BJ (cell line): ENCODE measurements around the gene RASGRP3. TPM values are rescaled to one million over a fixed set of nuclear protein-coding genes. Genes with fewer than 3 reads are reported as not detected.

ENCODE experiments used
- CTCF ChIA-PET: fragments of 350-600 bp; formaldehyde crosslinking; extraction: SDS; loops from one replicate; lab custom pipeline; 2021; ENCODE audit warnings: antibody characterized with exemption, inconsistent platforms; lab: Yijun Ruan, JAX
- POLR2A ChIA-PET: fragments of 300-600 bp; sonication (Branson Sonifier 250); formaldehyde crosslinking; extraction: SDS; loops from one replicate; lab custom pipeline; 2021; ENCODE audit warnings: antibody characterized with exemption; lab: Charles Lee
- DNase-seq: peaks from one replicate; pipeline ENCODE4 v3.0.0-alpha.2; 2011; ENCODE audit warnings: low read depth
- H3K27me3 ChIP-seq: 2 replicates; pipeline ENCODE4 v1.6.0; 2011; ENCODE audit warnings: low read length; ENCODE audit not compliant: control insufficient read depth, insufficient read depth
- H3K36me3 ChIP-seq: 2 replicates; pipeline ENCODE4 v1.5.1; 2011; ENCODE audit warnings: low read length; ENCODE audit not compliant: control insufficient read depth, insufficient read depth
- H3K4me3 ChIP-seq: 2 replicates; pipeline ENCODE4 v1.5.1; 2011; ENCODE audit warnings: low read depth, mild to moderate bottlenecking, control low read depth, low read length
- CTCF ChIP-seq: IDR thresholded peaks from 2 replicates; pipeline ENCODE4 v1.5.1; 2011; ENCODE audit warnings: low read depth, mild to moderate bottlenecking, control low read depth, inconsistent platforms, low read length, moderate library complexity; ENCODE audit not compliant: insufficient read depth
- polyA plus RNA-seq: library from polyadenylated mRNA; depleted of rRNA; stranded (reverse); fragments of >200 nt; gene quantifications from 2 replicates; pipeline ENCODE4 v1.2.3, GENCODE V29; 2011

RASGRP3 gene
- polyA plus RNA-seq, 1 experiment, result 2.6 TPM

DNA sequence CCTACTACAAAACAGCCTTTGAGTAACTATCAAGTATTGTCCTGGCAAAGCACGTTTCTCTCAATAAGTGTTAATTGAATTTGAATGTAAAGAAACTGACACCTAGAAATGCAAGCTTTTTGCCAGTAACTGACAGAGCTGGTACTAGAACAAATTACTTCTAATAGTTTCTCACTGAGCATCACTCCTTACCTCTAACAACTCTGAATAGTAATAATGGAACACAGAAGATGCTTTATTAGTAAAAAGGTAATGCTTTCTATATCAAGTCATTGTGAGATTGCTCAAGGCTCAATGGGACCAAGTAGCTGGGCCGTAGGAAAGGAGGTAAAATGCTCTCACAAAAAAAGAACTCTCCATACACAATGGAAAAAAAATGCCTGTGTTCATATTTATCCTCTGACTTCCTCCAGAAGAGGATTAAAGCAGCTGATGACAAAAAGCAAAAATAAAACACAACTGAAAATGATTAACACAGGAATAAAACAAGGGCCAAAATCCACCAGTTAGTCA, 11.8 kb downstream of the RASGRP3 start:
- DNase-seq, result no peak
- no peak for TF ChIP-seq CTCF
- Histone ChIP-seq H3K27me3 (no peaks in the 10 kb centered on the region), H3K36me3 (no peaks in the 10 kb centered on the region), H3K4me3 (no peak overlapping the region)
- POLR2A ChIA-PET, result no interaction called here
- CTCF ChIA-PET, result interaction anchor here (0.7 kb wide), 1 partner anchor 13 kb away, joined by 3 read pairs; no protein-coding TSS in a partner anchor

GRCh38 chr2:33488715-33489540, 12.5 kb downstream of the RASGRP3 start:
- CTCF ChIA-PET, result interaction anchor here (0.7 kb wide), 1 partner anchor 13 kb away, joined by 3 read pairs; no protein-coding TSS in a partner anchor
- no peaks in the 10 kb centered on the region for H3K27me3 ChIP-seq
- DNase-seq, result no peak
- H3K4me3 ChIP-seq, result no peak overlapping the region
- POLR2A ChIA-PET, result no interaction called here
- no peak for TF ChIP-seq CTCF
- no peaks in the 10 kb centered on the region for H3K36me3 ChIP-seq

- H3K4me3 ChIP-seq, result no peak overlapping the region
- ChIA-PET CTCF (interaction anchor here (1.2 kb wide), 1 partner anchor 14 kb away, joined by 9 read pairs; the partner anchor contains the start of gene RASGRP3), POLR2A (no interaction called here)
- H3K36me3 ChIP-seq, result no peaks in the 10 kb centered on the region
- H3K27me3 ChIP-seq, result no peaks in the 10 kb centered on the region
- DNase-seq, result no peak
- no peak for TF ChIP-seq CTCF
Observed at GRCh38 chr2:33489835-33490431, 13.5 kb downstream of the RASGRP3 start.

DNA sequence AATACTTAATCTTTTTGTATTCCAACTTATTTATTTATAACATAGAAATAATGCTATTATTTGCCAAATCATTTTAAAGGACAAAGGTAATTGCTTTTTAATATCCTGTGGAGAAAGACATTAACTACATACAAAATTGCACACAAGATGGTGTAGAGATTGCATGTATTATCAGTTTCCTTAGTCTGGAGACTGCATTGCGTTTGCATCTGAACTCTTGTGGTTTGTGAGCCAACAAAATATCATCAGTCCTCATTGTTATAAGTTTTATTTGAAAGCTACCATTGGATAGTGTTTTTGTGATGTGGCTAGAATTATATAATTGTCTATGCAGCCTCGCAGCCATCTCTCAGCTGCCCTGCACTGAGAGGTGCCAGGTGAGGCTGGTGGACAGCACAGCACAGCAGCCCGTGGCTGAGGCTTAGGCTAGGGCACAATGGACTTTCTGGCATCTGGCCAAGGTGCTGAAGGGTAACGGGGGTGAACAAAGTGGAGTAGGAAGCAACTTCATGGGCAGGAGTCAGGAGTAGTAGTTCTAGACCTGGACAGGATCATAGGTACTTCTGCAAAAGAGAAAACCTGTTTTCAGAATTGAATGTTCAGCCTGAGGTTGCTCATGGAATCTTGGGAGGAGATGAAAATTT, 15.1 kb downstream of the RASGRP3 start:
- Histone ChIP-seq H3K4me3 (no peak overlapping the region), H3K27me3 (no peaks in the 10 kb centered on the region), H3K36me3 (no peaks in the 10 kb centered on the region)
- CTCF ChIA-PET, result no interaction called here
- POLR2A ChIA-PET, result no interaction called here
- DNase-seq, result no peak
- no peak for TF ChIP-seq CTCF
